ENCODE measurements around the gene CLCA1.

DNA sequence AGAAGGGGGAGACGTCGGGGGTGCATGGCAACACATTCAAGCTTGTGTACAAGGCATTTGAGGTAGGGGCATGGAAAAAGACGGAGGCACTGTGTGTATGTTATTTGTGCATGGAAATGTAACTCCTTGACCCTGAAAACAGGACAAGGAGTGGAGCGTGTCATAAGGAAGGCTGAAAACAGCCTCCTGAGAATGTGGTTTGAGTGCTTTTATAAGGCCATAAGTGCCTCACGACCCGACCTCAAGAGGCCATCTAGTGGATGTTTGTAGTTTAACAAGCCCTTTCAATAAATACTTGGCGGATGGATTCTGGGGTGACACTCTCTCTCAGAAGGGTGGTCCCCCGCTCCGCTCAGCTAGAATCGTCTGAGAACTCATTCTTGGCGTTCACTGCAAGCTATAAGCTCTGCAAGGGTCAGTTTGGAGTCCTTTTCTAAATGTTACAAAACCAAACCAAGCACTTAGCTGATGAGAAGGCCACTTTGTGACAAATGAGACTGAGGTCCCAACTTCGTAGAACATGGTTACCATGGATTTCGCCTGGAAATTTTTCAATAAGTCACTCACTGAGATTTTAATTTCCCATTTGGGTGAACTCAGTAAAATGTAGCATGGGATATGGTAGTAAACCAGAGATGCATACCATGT, 39.3 kb downstream of the CLCA1 start:
- TF ChIP-seq GATA2 (IDR thresholded peaks at IDR 0.05; ENCODE audit: low read depth, low read length) (no peak), GATA3 (IDR thresholded peaks at IDR 0.05; ENCODE audit: low read depth, low read length) (no peak)

Data from SH-SY5Y (cell line).